Stimulated activated CD4-positive, alpha-beta T cell treated with anti-CD3 and anti-CD28 coated beads, Interleukin-4, amount 100 ng/mL, for 48 hours (primary cell): ENCODE measurements around the gene RDX.
"Not testable (repeated sequence)": the region's sequence is repeated elsewhere in the genome, so short reads cannot be mapped to it uniquely, and the experiment has no call there.

Source experiments
- DNase-seq, 2 donors: peaks; one replicate each; pipeline ENCODE4 v3.0.0-alpha.2; 2020; ENCODE audit warnings: low read depth in 2 of 2

Gene RDX

DNA sequence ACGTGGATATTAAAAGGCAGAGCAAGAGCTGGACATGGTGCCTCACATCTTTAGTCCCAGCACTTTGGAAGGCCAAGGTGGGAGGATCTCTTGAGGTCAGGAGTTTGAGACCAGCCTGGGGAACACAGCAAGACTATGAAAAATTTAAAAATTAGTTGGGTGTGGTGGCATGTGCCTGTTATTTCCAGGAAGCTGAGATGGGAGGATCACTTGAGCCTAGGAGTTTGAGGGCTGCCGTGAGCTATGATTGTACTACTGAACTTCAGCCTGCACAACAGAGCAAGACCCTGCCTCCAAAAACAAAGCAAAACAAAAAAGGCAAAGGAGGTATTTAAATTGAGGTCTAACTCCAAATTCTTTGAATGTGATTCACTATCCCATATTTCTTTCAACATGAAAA, 23.5 kb downstream of the RDX start:
- no peak for DNase-seq

DNA sequence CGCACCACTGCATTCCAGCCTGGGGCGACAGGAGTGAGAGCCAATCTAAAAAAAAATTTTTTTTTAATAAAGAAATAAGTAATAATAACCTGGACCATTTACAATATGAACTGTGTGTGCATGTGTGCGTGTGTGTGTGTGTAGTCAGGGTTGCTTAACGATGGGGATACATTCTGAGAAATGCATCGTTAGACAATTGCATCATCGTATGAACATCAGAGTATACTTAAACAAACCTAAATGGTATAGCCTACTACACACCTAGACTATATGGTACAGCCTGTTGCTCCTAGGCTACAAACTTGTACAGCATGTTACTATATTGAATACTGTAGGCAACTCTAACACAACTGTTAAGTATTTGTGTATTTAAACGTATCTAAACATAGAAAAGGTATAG, 26.4 kb downstream of the RDX start:
- no peak for DNase-seq

- no peak for DNase-seq
Measured at GRCh38 chr11:110268441-110268840, 28.0 kb downstream of the RDX start.

DNA sequence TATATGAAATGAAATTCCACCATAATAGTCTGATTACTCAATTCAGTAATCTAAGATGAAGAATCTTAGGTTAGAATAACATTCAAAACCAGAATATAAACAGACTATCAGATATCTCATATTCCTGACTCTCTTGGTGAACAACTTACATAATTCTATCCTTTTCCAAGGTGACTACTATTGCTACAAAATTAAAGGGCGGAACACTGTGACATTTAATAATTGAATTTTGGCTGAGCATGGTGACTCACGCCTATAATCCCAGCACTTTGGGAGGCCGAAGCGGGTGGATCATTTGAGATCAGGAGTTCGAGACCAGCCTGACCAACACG, 34.4 kb downstream of the RDX start:
- DNase-seq: no peak

DNA sequence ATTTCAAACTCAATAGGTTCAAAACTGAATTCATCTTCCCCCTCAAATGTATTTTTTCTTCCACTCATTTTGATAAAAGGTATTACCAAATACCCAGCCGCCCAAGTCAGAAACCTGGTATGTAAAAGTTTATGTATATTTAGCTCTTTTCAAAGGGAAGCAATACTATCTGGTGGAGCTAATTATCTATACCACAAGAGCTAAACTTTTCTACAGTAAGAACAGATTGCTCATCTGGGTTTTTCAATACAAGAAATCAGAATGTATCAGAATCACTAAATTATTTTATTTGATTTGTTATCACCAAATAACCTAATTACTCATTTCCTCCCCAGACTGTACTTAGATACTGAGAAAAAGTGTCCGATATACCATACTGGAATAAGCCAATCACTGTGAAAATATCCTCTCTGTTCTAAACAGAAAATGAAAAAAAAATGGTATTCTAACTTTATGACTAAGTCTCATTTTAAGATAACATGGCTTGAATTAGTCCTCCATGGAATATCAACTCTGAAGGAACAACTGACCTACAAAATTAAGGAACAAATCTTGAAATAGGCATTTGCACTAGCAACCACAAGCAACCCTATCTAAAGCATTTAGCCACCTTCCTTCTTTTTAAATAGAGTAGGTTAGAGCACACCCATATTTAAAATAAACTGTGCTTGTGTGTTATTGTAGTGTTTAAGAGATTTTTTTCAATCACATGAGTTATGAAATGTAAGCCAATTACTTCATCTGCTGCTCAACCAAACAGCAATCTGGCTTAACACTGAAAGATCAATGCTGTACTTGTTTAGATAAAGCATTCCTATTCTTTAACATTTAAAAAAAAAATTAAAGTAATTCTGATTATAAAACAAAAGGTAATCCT, 35.0 kb downstream of the RDX start:
- no peak for DNase-seq

DNA sequence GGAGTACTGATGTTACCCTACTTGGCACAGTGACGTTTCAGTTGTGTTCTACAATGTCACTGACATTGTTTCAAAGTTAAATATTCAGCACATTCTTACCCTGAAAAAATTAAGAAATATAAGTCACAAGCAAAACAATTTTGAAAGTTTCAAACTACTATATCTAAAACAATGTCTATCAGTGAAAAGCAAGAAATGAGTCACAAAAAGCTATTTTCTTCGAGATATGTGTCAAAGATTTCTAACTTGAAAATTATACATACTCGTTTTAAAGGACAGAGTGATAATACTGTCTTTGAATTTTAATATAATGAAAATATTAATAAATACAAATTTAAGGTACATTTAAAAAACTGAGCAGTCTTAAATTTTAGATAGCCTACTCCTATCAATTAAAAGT, 42.9 kb downstream of the RDX start:
- DNase-seq: no peak

GRCh38 chr11:110251836-110252235, 44.6 kb downstream of the RDX start:
- DNase-seq: no peak

DNA sequence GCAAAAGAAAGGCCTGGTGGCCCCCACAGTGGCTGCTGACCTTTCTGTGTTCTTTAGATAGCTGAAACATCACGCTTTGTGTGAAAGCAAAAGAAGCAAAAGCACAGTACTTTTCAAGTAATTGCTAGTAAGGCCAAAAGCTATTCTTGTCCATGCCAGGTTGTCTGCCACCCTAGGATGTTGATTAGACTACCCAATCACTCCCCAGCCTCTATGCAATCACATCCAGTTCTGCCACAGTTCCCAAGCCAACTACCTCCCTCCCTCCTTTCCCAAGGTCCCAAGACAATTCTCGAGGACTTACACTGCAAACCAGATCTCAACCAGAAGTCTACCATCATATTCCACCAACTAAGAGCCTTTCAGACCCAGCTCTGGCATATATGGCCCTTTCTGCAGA, 46.2 kb downstream of the RDX start:
- DNase-seq: no peak

DNA sequence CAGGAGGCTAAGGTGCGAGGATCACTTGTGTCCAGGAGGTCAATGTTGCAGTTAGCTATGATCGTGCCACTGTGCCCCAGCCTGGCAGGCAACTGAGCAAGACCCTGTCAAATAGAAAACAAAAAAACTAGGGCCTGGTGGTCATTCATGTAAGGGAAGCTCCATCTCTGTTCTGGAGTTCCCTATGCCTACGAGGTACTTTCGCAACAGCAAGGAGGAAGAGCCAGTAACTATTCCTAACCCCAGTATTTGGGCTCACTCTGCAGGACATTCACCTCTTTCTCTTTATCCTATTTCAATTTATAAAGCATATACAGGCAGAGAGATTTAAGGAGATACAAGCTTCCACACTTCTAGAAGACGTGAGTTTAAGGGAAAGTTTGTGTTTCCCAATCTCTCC, 46.6 kb downstream of the RDX start:
- DNase-seq: no peak

DNA sequence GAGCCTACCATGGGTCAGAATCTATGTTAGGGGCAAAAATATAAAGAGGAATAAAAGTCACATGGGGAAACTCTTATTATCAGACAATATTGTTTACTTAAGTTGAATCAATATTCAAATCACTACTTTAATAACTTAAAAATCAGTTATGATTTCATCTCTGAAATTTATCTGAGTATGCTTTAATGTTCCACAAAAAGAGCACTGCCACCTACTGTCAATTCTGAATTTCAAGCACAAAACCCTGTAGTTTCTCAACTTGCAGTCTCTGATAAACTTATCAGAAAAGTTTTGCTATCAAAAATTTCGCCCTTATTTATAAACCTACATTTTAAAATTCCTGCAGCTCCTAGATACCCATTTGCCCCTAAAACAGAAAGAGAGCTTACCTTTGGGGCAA, 47.3 kb downstream of the RDX start:
- no peak for DNase-seq

- DNase-seq: no peak
Measured at GRCh38 chr11:110243791-110244190, 52.6 kb downstream of the RDX start.

DNA sequence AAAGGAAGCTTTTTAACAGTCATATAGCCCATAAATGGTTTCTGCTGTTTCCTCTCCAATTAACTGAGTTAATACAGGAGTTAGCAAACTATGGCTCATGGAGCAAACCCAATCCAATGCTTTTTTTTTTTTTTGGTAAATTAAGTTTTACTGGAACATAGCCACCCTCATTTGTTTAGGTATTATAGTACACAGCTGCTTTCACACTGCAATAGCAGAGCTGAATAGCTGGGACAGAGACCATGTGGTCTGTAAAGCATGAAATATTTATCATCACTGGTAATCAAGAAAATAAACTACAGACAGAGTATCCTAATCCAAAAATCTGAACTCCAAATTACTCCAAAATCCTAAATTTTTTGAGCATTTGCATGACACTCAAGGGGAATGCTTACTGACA, 53.7 kb downstream of the RDX start:
- DNase-seq: no peak

DNA sequence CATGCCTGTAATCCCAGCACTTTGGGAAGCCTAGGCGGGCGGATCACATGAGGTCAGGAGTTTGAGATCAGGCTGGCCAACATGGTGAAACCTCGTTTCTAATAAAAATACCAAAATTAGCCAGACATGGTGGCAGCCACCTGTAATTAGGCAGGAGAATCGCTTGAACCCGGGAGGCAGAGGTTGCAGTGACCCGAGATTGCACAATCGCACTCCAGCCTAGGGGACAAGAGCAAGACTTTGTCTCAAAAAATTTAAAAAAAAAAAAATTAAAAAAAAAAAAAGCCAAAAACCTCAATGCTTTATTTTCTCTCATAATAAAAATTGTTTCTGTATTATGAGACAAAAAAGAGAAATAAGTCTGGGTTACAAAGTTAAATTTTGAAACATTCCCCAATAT, 54.2 kb downstream of the RDX start:
- no peak for DNase-seq

GRCh38 chr11:110235966-110236365, 60.4 kb downstream of the RDX start:
- no peak for DNase-seq

- no peak for DNase-seq
Measured at GRCh38 chr11:110230377-110230776, 66.0 kb downstream of the RDX start.

GRCh38 chr11:110219006-110219785, 77.2 kb downstream of the RDX start:
- no peak for DNase-seq

GRCh38 chr11:110217936-110218335, 78.5 kb downstream of the RDX start:
- DNase-seq: no peak

- no peak for DNase-seq
Measured at GRCh38 chr11:110217223-110217877, 79.1 kb downstream of the RDX start.

DNA sequence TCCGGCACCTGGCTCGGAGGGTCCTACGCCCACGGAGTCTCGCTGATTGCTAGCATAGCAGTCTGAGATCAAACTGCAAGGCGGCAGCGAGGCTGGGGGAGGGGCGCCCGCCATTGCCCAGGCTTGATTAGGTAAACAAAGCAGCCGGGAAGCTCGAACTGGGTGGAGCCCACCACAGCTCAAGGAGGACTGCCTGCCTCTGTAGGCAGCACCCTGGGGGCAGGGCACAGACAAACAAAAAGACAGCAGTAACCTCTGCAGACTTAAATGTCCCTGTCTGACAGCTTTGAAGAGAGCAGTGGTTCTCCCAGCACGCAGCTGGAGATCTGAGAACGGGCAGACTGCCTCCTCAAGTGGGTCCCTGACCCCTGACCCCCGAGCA, 87.1 kb downstream of the RDX start:
- DNase-seq: not testable (repeated sequence)

GRCh38 chr11:110208678-110209312, 87.6 kb downstream of the RDX start:
- DNase-seq: not testable (repeated sequence)

- DNase-seq: no peak
Measured at GRCh38 chr11:110207123-110207522, 89.3 kb downstream of the RDX start.

GRCh38 chr11:110200836-110201235, 95.6 kb downstream of the RDX start:
- DNase-seq: no peak
